Measurements from ENCODE around the gene HTR3E.

- no peak for TF ChIP-seq CTCF (IDR thresholded peaks at IDR 0.05)
- TF ChIP-seq EZH2 (IDR thresholded peaks at IDR 0.05), result no peak
- no peak for TF ChIP-seq EZH2phosphoT487 (IDR thresholded peaks at IDR 0.05)
These were observed 14.4 kb upstream of the HTR3E start for GRCh38 chr3:184082465-184082864.

Data from neural progenitor cell (in vitro differentiated cells).